Stimulated activated CD8-positive, alpha-beta memory T cell treated with anti-CD3 and anti-CD28 coated beads, Interleukin-2, amount 100 ng/mL, for 48 hours (primary cell): ENCODE results near the gene BTNL9.
"Not testable (repeated sequence)": the region's sequence is repeated elsewhere in the genome, so short reads cannot be mapped to it uniquely, and the experiment has no call there.

ENCODE experiments used
- DNase-seq, 2 donors: peaks; one replicate each; pipeline ENCODE4 v3.0.0-alpha.2; 2020; ENCODE audit warnings: low read depth in 2 of 2

Gene BTNL9

GRCh38 chr5:181100121-181100875, 60.2 kb downstream of the BTNL9 start:
- DNase-seq, result peak in 1 of 2 donors; percentile 14

GRCh38 chr5:181101030-181101641, 61.1 kb downstream of the BTNL9 start:
- DNase-seq, result not testable (repeated sequence)

- DNase-seq, result not testable (repeated sequence)
Measured at GRCh38 chr5:181101930-181102674, 62.0 kb downstream of the BTNL9 start.

- not testable (repeated sequence) for DNase-seq
Measured at GRCh38 chr5:181104259-181104568, 64.1 kb downstream of the BTNL9 start.

- not testable (repeated sequence) for DNase-seq
Measured at GRCh38 chr5:181104606-181105390, 64.7 kb downstream of the BTNL9 start.

GRCh38 chr5:181105391-181106025, 65.4 kb downstream of the BTNL9 start:
- DNase-seq, result no peak

- DNase-seq, result no peak
Measured at GRCh38 chr5:181107699-181108098, 67.6 kb downstream of the BTNL9 start.

GRCh38 chr5:181108578-181109165, 68.6 kb downstream of the BTNL9 start:
- DNase-seq, result no peak

GRCh38 chr5:181109489-181110013, 69.5 kb downstream of the BTNL9 start:
- no peak for DNase-seq

- no peak for DNase-seq
Measured at GRCh38 chr5:181111010-181111409, 70.9 kb downstream of the BTNL9 start.
